HEK293 (cell line): ENCODE results near the gene ITPKB.

Experiments
- KLF16 ChIP-seq: fragments of 450-650 bp; formaldehyde crosslinking; IDR thresholded peaks from 2 replicates; pipeline ENCODE4 v1.5.1; 2017; ENCODE audit warnings: missing biosample characterization, missing genetic modification characterization
- TCF7L2 ChIP-seq: IDR thresholded peaks from 2 replicates; pipeline ENCODE4 v1.6.1; 2011; ENCODE audit warnings: low read depth, mild to moderate bottlenecking, inconsistent platforms, low read length, moderate library complexity, borderline replicate concordance
- ZIC2 ChIP-seq: fragments of 450-650 bp; formaldehyde crosslinking; IDR thresholded peaks from 2 replicates; pipeline ENCODE4 v1.5.1; 2016; ENCODE audit warnings: missing biosample characterization, missing genetic modification characterization
- ZNF239 ChIP-seq: fragments of 450-650 bp; formaldehyde crosslinking; IDR thresholded peaks from 2 replicates; pipeline ENCODE4 v1.5.1; 2016; ENCODE audit warnings: missing biosample characterization, missing genetic modification characterization
- ZNF529 ChIP-seq: fragments of 450-650 bp; formaldehyde crosslinking; IDR thresholded peaks from 2 replicates; pipeline ENCODE4 v1.5.1; 2017; ENCODE audit warnings: missing genetic modification characterization, missing biosample characterization; ENCODE audit not compliant: insufficient replicate concordance
- ZNF776 ChIP-seq: fragments of 450-650 bp; formaldehyde crosslinking; IDR thresholded peaks from 2 replicates; pipeline ENCODE4 v1.5.0; 2017; ENCODE audit warnings: missing biosample characterization, missing genetic modification characterization, borderline replicate concordance
- TF ChIP-seq, protein P1 (sequence below): fragments of 450-650 bp; formaldehyde crosslinking; IDR thresholded peaks from 2 replicates; pipeline ENCODE4 v1.5.1; 2016; ENCODE audit warnings: missing biosample characterization, missing genetic modification characterization
- TF ChIP-seq, protein P2 (sequence below): fragments of 450-650 bp; formaldehyde crosslinking; IDR thresholded peaks from 2 replicates; pipeline ENCODE4 v1.5.1; 2016; ENCODE audit warnings: missing biosample characterization, missing genetic modification characterization, low read depth

DNA sequence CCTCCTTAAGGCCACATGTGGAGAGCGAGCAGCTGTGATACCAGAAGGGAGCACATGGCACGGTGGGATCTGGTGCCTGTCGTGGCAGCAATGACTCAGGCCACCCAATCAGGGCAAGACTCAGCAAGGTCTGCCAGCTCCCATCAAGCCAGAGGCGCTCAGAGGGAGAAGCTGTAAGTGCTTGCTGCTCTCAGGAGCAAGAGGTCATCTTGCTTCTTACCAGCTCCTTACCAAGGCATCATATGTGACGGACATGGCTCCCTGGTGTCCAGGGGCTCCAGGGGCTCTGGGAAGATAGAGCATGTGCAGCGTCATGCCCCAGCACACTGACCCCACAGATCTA lies 72.9 kb downstream of the ITPKB start:
- TF ChIP-seq ZNF239 (no peak), KLF16 (tag by site-specific recombination) (no peak), TCF7L2 (no peak), ZNF529 (tag by site-specific recombination) (no peak), ZIC2 (tag by site-specific recombination) (0 out of 2 replicates have a peak, but pooled peaks have one; percentile 23), ZNF776 (tag by site-specific recombination) (no peak)
- TF ChIP-seq, protein P1, sequence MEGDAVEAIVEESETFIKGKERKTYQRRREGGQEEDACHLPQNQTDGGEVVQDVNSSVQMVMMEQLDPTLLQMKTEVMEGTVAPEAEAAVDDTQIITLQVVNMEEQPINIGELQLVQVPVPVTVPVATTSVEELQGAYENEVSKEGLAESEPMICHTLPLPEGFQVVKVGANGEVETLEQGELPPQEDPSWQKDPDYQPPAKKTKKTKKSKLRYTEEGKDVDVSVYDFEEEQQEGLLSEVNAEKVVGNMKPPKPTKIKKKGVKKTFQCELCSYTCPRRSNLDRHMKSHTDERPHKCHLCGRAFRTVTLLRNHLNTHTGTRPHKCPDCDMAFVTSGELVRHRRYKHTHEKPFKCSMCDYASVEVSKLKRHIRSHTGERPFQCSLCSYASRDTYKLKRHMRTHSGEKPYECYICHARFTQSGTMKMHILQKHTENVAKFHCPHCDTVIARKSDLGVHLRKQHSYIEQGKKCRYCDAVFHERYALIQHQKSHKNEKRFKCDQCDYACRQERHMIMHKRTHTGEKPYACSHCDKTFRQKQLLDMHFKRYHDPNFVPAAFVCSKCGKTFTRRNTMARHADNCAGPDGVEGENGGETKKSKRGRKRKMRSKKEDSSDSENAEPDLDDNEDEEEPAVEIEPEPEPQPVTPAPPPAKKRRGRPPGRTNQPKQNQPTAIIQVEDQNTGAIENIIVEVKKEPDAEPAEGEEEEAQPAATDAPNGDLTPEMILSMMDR (tag by site-specific recombination): no peak
- TF ChIP-seq, protein P2, sequence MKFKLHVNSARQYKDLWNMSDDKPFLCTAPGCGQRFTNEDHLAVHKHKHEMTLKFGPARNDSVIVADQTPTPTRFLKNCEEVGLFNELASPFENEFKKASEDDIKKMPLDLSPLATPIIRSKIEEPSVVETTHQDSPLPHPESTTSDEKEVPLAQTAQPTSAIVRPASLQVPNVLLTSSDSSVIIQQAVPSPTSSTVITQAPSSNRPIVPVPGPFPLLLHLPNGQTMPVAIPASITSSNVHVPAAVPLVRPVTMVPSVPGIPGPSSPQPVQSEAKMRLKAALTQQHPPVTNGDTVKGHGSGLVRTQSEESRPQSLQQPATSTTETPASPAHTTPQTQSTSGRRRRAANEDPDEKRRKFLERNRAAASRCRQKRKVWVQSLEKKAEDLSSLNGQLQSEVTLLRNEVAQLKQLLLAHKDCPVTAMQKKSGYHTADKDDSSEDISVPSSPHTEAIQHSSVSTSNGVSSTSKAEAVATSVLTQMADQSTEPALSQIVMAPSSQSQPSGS (tag by site-specific recombination): no peak
